Kidney (tissue), 14 donors: Measurements from ENCODE around the gene VRK1. TPM values are rescaled to one million over a fixed set of nuclear protein-coding genes. Genes with fewer than 3 reads are reported as not detected.

Experiments
- DNase-seq, 5 donors: peaks; one replicate each; pipeline ENCODE4 v3.0.0-alpha.2; 2013 to 2020
- FAIRE-seq: peaks from 2 replicates; lab custom pipeline; 2012; peaks lifted over from hg19 to GRCh38; lab: Jason Lieb, UNC
- H3K27ac ChIP-seq, 2 donors: one replicate each; pipeline ENCODE4 v1.7.0; 2013; ENCODE audit warnings: low read depth in 2 of 2, low read length in 2 of 2, inconsistent platforms in 1 of 2
- H3K27me3 ChIP-seq: one replicate; pipeline ENCODE4 v1.7.1; 2013; ENCODE audit warnings: low read length, inconsistent platforms; ENCODE audit not compliant: control insufficient read depth, insufficient read depth
- H3K36me3 ChIP-seq, 3 donors: one replicate each; pipeline versions ENCODE4 v1.7.0 to v1.7.1; 2013; ENCODE audit warnings: low read length in 3 of 3, control low read depth in 1 of 3, inconsistent platforms in 1 of 3; ENCODE audit not compliant: insufficient read depth in 3 of 3, control insufficient read depth in 2 of 3
- H3K4me1 ChIP-seq, 3 donors: one replicate each; pipeline versions ENCODE4 v1.7.0 to v1.7.1; 2013; ENCODE audit warnings: low read length in 3 of 3, inconsistent platforms in 1 of 3, low read depth in 1 of 3; ENCODE audit not compliant: control insufficient read depth in 2 of 3, insufficient read depth in 2 of 3
- H3K4me3 ChIP-seq, 3 donors: one replicate each; pipeline versions ENCODE4 v1.7.0 to v1.8.1; 2013; ENCODE audit warnings: low read length in 3 of 3, control low read depth in 1 of 3, inconsistent platforms in 1 of 3
- H3K9ac ChIP-seq, 3 donors: one replicate each; pipeline versions ENCODE4 v1.7.0 to v1.7.1; 2013; ENCODE audit warnings: low read length in 3 of 3, control low read depth in 1 of 3, inconsistent platforms in 1 of 3
- H3K9me3 ChIP-seq, 3 donors: one replicate each; pipeline versions ENCODE4 v1.7.0 to v1.7.1; 2013; ENCODE audit warnings: low read length in 3 of 3, control low read depth in 1 of 3, inconsistent platforms in 1 of 3; ENCODE audit not compliant: control insufficient read depth in 2 of 3, insufficient read depth in 1 of 3
- intact Hi-C: fragments of 100-400 bp; cut with DNase I; formaldehyde crosslinking; loops from one replicate; pipeline ENCODE4 v1.11.1; 2022
- polyA plus RNA-seq: library from polyadenylated mRNA; stranded (reverse); fragments of 350-450 nt; fragmentation: Illumina TruSeq; extraction: RNeasy Lipid Tissue Mini Kit (QIAGEN cat#74804); gene quantifications from one replicate; pipeline ENCODE4 v1.2.3, GENCODE V29; 2014; ENCODE audit warnings: low read depth, low replicate concordance; ENCODE audit not compliant: insufficient read depth
- total RNA-seq: library from RNA; stranded (reverse); fragmentation: NEBNext Ultra II Directional; extraction: Animal tissue kit (Norgen Biotek cat#: 25700); gene quantifications from one replicate; pipeline ENCODE4 v1.2.1, GENCODE V29; 2021
- TF ChIP-seq, protein P1 (sequence below): IDR thresholded peaks from 3 replicates; pipeline ENCODE4 v1.5.1; 2012; ENCODE audit warnings: mild to moderate bottlenecking, moderate library complexity, borderline replicate concordance; ENCODE audit not compliant: insufficient read depth; ENCODE audit errors: extremely low read depth
- donor health status: control.
- donor health status: control.
- donor health status: control.
- donor health status: control.
- donor health status: control.
- donor health status: DM: yes; HTN: yes; CAD: no.
- donor health status: Normal renal cell carcinoma (clear cell type).

The VRK1 gene
- total and polyA plus RNA-seq, 2 donors from 2014 or later, result 6.6 to 15.8 TPM

GRCh38 chr14:96816281-96816680, 19.1 kb downstream of the VRK1 start:
- Histone ChIP-seq H3K4me1 (no peaks in the 10 kb centered on the region), H3K9ac (no peak overlapping the region), H3K27me3 (no peaks in the 10 kb centered on the region), H3K4me3 (no peak overlapping the region), H3K36me3 (no peaks in the 10 kb centered on the region), H3K9me3 (no peaks in the 10 kb centered on the region), H3K27ac (no peak overlapping the region)
- intact Hi-C loops, result no loop called here
- TF ChIP-seq, protein P1, sequence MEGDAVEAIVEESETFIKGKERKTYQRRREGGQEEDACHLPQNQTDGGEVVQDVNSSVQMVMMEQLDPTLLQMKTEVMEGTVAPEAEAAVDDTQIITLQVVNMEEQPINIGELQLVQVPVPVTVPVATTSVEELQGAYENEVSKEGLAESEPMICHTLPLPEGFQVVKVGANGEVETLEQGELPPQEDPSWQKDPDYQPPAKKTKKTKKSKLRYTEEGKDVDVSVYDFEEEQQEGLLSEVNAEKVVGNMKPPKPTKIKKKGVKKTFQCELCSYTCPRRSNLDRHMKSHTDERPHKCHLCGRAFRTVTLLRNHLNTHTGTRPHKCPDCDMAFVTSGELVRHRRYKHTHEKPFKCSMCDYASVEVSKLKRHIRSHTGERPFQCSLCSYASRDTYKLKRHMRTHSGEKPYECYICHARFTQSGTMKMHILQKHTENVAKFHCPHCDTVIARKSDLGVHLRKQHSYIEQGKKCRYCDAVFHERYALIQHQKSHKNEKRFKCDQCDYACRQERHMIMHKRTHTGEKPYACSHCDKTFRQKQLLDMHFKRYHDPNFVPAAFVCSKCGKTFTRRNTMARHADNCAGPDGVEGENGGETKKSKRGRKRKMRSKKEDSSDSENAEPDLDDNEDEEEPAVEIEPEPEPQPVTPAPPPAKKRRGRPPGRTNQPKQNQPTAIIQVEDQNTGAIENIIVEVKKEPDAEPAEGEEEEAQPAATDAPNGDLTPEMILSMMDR, result no peak
- no peak for FAIRE-seq
- no peak for DNase-seq

GRCh38 chr14:96817750-96818666, 20.8 kb downstream of the VRK1 start:
- H3K4me1 ChIP-seq, result no peaks in the 10 kb centered on the region
- no peaks in the 10 kb centered on the region for H3K27me3 ChIP-seq
- no peak overlapping the region for H3K27ac ChIP-seq
- H3K36me3 ChIP-seq, result no peaks in the 10 kb centered on the region
- H3K9ac ChIP-seq, result no peak overlapping the region
- no peak overlapping the region for H3K4me3 ChIP-seq
- H3K9me3 ChIP-seq, result no peaks in the 10 kb centered on the region
- intact Hi-C loops, result no loop called here
- TF ChIP-seq, protein P1, result no peak
- DNase-seq (no peak), FAIRE-seq (no peak)

DNA sequence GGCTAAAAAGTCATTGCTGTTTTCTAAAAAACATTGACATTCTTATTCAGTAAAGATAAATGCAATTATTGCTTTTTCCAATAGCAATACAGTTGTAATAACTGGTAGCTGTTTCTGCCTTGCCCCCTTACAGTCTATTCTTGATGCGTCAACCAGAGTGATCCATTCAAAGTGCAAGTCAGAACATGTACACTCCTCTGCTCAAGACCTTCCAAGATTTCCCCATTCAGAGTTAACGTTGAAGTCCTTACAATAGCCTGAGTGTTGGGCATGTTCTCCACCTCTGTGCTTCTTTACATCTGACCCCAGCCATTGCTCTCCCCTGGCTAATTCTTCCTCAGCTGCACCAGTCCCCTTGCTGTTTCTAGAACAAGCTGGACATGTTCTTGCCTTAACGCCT, 24.3 kb downstream of the VRK1 start:
- no peak overlapping the region for H3K4me3 ChIP-seq
- no peak overlapping the region for H3K27ac ChIP-seq
- no peaks in the 10 kb centered on the region for H3K4me1 ChIP-seq
- no peak for FAIRE-seq
- intact Hi-C loops, result no loop called here
- H3K27me3 ChIP-seq, result no peaks in the 10 kb centered on the region
- no peaks in the 10 kb centered on the region for H3K36me3 ChIP-seq
- no peak overlapping the region for H3K9ac ChIP-seq
- no peak for DNase-seq
- no peaks in the 10 kb centered on the region for H3K9me3 ChIP-seq
- TF ChIP-seq, protein P1, result no peak
